GM12878 (cell line): ENCODE results near the gene PACSIN3. TPM values are rescaled to one million over a fixed set of nuclear protein-coding genes. Genes with fewer than 3 reads are reported as not detected.

ENCODE experiments used
- ATAC-seq: fragments of 200-7000 bp; cut with Tn5 transposase; 3 replicates; pipeline ENCODE4 v1.9.1; 2020; ENCODE audit warnings: mild to moderate bottlenecking, moderate library complexity
- BruUV-seq: library from RNA; stranded (reverse); fragments of 400-500 nt; replicated peaks from 2 replicates; lab custom pipeline; 2021; lab: Mats Ljungman, UMichigan
- CTCF ChIA-PET: fragments of 300-600 bp; sonication (Branson Sonifier 250); formaldehyde crosslinking; extraction: SDS; loops from one replicate; lab custom pipeline; 2021; ENCODE audit warnings: inconsistent platforms; lab: Yijun Ruan, JAX
- POLR2A ChIA-PET: fragments of 350-600 bp; formaldehyde crosslinking; extraction: SDS; loops from one replicate; lab custom pipeline; 2021; ENCODE audit warnings: inconsistent platforms; lab: Charles Lee
- RAD21 ChIA-PET: fragments of 300-600 bp; sonication (Branson Sonifier 250); formaldehyde crosslinking; loops from one replicate; lab custom pipeline; 2023; ENCODE audit warnings: antibody characterized with exemption; ENCODE audit not compliant: unreplicated experiment; lab: Charles Lee
- SMC1A ChIA-PET: fragments of 300-600 bp; sonication (Branson Sonifier 250); formaldehyde crosslinking; loops from one replicate; lab custom pipeline; 2023; ENCODE audit not compliant: unreplicated experiment, uncharacterized antibody; lab: Charles Lee
- DNase-seq: peaks from one replicate; pipeline ENCODE4 v3.0.0-alpha.2; 2011; ENCODE audit warnings: low read depth, low spot score
- FAIRE-seq: peaks from 3 replicates; lab custom pipeline; 2011; peaks lifted over from hg19 to GRCh38; lab: Jason Lieb, UNC
- H2AFZ ChIP-seq: 2 replicates; pipeline ENCODE4 v1.6.0; 2011; ENCODE audit warnings: low read depth, low read length, control low read depth; ENCODE audit not compliant: control insufficient read depth
- H3K27ac ChIP-seq: 2 replicates; pipeline ENCODE4 v1.5.1; 2011; ENCODE audit warnings: control low read depth; ENCODE audit not compliant: control insufficient read depth, insufficient read depth
- H3K27me3 ChIP-seq, 2 experiments: replicated peaks in 1 of 2; 2 replicates each; pipeline versions ENCODE4 v1.6.0 to v1.6.1; 2011; ENCODE audit warnings: low read length in 1 of 2; ENCODE audit not compliant: control insufficient read depth in 2 of 2, insufficient read depth in 2 of 2
- H3K36me3 ChIP-seq, 2 experiments: 2 replicates each; pipeline ENCODE4 v1.5.1; 2011; ENCODE audit warnings: low read length in 1 of 2; ENCODE audit not compliant: control insufficient read depth in 2 of 2, insufficient read depth in 2 of 2
- H3K4me1 ChIP-seq: 2 replicates; pipeline ENCODE4 v1.6.1; 2011; ENCODE audit warnings: mild to moderate bottlenecking, low read length, moderate library complexity, mixed read lengths; ENCODE audit not compliant: control insufficient read depth, insufficient read depth
- H3K4me2 ChIP-seq: 2 replicates; pipeline ENCODE4 v1.6.0; 2011; ENCODE audit warnings: control low read depth; ENCODE audit not compliant: control insufficient read depth, insufficient read depth
- H3K4me3 ChIP-seq: fragments of 200-600 bp; sonication (generic); 2 replicates; pipeline ENCODE4 v1.5.1; 2016
- H3K79me2 ChIP-seq: 2 replicates; pipeline ENCODE4 v1.6.0; 2011; ENCODE audit warnings: low read length; ENCODE audit not compliant: control insufficient read depth, insufficient read depth
- H3K9ac ChIP-seq: 2 replicates; pipeline ENCODE4 v1.8.0; 2011; ENCODE audit warnings: low read length, control low read depth, mixed read lengths; ENCODE audit not compliant: control insufficient read depth, insufficient read depth
- H3K9me3 ChIP-seq: replicated peaks from 3 replicates; pipeline ENCODE4 v1.5.1; 2011; ENCODE audit warnings: mild to moderate bottlenecking, low read length; ENCODE audit not compliant: control insufficient read depth, insufficient read depth
- H4K20me1 ChIP-seq: 2 replicates; pipeline ENCODE4 v1.6.0; 2011; ENCODE audit not compliant: control insufficient read depth, insufficient read depth
- BCL11A ChIP-seq: IDR thresholded peaks from 2 replicates; pipeline ENCODE4 v1.6.1; 2011; ENCODE audit warnings: low read depth, low read length
- ESRRA ChIP-seq: IDR thresholded peaks from 2 replicates; pipeline ENCODE4 v1.6.1; 2012; ENCODE audit warnings: mild to moderate bottlenecking, low read length, improper control_type of control experiment
- GABPA ChIP-seq: IDR thresholded peaks from 2 replicates; pipeline ENCODE4 v1.6.1; 2014; ENCODE audit warnings: antibody characterized with exemption, low read depth, mild to moderate bottlenecking, inconsistent platforms
- JUNB ChIP-seq: IDR thresholded peaks from 2 replicates; pipeline ENCODE4 v1.6.1; 2016; ENCODE audit warnings: antibody characterized with exemption, mild to moderate bottlenecking
- JUND ChIP-seq: IDR thresholded peaks from 2 replicates; pipeline ENCODE4 v1.6.1; 2012; ENCODE audit warnings: low read depth, mild to moderate bottlenecking, low read length, improper control_type of control experiment, moderate library complexity
- KDM1A ChIP-seq: fragments of 200-600 bp; sonication (generic); IDR thresholded peaks from 2 replicates; pipeline ENCODE4 v1.6.1; 2016; ENCODE audit warnings: borderline replicate concordance
- NFIC ChIP-seq: IDR thresholded peaks from 2 replicates; pipeline ENCODE4 v1.6.1; 2012; ENCODE audit warnings: low read depth, mild to moderate bottlenecking, inconsistent platforms, low read length, moderate library complexity
- NFYA ChIP-seq: IDR thresholded peaks from 2 replicates; pipeline ENCODE4 v1.6.1; 2011; ENCODE audit warnings: low read depth, mild to moderate bottlenecking, low read length, improper control_type of control experiment, borderline replicate concordance
- NFYB ChIP-seq: IDR thresholded peaks from 2 replicates; pipeline ENCODE4 v1.6.1; 2011; ENCODE audit warnings: low read depth, mild to moderate bottlenecking, low read length, improper control_type of control experiment, moderate library complexity; ENCODE audit not compliant: insufficient read depth
- NR2C1 ChIP-seq: fragments of 450-650 bp; IDR thresholded peaks from 2 replicates; pipeline ENCODE4 v1.6.1; 2017; ENCODE audit warnings: antibody characterized with exemption, mild to moderate bottlenecking, moderate library complexity
- PAX8 ChIP-seq: fragments of 450-650 bp; IDR thresholded peaks from 2 replicates; pipeline ENCODE4 v1.6.1; 2017; ENCODE audit warnings: mild to moderate bottlenecking, moderate library complexity
- POLR2AphosphoS5 ChIP-seq: IDR thresholded peaks from 2 replicates; pipeline ENCODE4 v1.6.1; 2011; ENCODE audit warnings: mild to moderate bottlenecking, low read length, inconsistent platforms
- RAD21 ChIP-seq: IDR thresholded peaks from 2 replicates; pipeline ENCODE4 v1.6.1; 2011; ENCODE audit warnings: mild to moderate bottlenecking, low read depth, low read length, moderate library complexity; ENCODE audit not compliant: insufficient read depth
- YBX1 ChIP-seq: fragments of 450-650 bp; IDR thresholded peaks from 2 replicates; pipeline ENCODE4 v1.6.1; 2016; ENCODE audit warnings: antibody characterized with exemption
- WGBS: methylation state at CpG from one replicate; pipeline ENCODE4 v1.1.6; 2016; ENCODE audit warnings: low lambda C conversion rate; ENCODE audit not compliant: insufficient replicate concordance, insufficient coverage; ENCODE audit errors: missing lambda C conversion rate; 5-methylcytosine and 5-hydroxymethylcytosine counted together
- in situ Hi-C: fragments of 300-500 bp; cut with MboI; formaldehyde crosslinking; loops from 9 replicates; pipeline ENCODE4 v1.14.3; 2018; ENCODE audit warnings: mixed read lengths
- intact Hi-C: fragments of 100-400 bp; cut with micrococcal nuclease; formaldehyde crosslinking; loops from one replicate; pipeline ENCODE4 v1.14.2; 2022; ENCODE audit not compliant: unreplicated experiment
- polyA plus RNA-seq, 11 experiments: library from polyadenylated mRNA; depleted of rRNA in 4 of 11; unstranded in 6 of 11; stranded (reverse) in 5 of 11; fragments of >200 nt; fragmentation: Nextera tagmentation in 4 of 11; fragmentation: Illumina TruSeq in 1 of 11; extraction: Ambion mirVana in 4 of 11; extraction: Trizol in 1 of 11; gene quantifications; 1 replicate in 1 of 11; 2 replicates in 10 of 11; pipeline versions ENCODE4 v1.2.1 to v1.2.3, GENCODE V29; 2011 to 2016; ENCODE audit warnings: inconsistent platforms in 2 of 11, missing spikeins in 2 of 11, low read depth in 1 of 11
- total RNA-seq, 4 experiments: library from RNA; depleted of rRNA in 3 of 4; stranded (reverse); fragments of >200 nt in 3 of 4; fragmentation: Illumina TruSeq in 1 of 4; extraction: Trizol in 1 of 4; gene quantifications; 2 replicates each; pipeline versions ENCODE4 v1.2.1 to v1.2.3, GENCODE V29; 2013 to 2021
- TF ChIP-seq, protein P1 (sequence below): fragments of 450-650 bp; IDR thresholded peaks from 2 replicates; pipeline ENCODE4 v1.6.1; 2017; ENCODE audit warnings: low read depth, mild to moderate bottlenecking, moderate library complexity
- TF ChIP-seq, protein P2 (sequence below): fragments of 450-650 bp; IDR thresholded peaks from 2 replicates; pipeline ENCODE4 v1.6.1; 2017; ENCODE audit warnings: mild to moderate bottlenecking, moderate library complexity
- TF ChIP-seq, protein P3 (sequence below): IDR thresholded peaks from 2 replicates; pipeline ENCODE4 v1.6.1; 2012; ENCODE audit warnings: low read length, inconsistent platforms

Gene PACSIN3
- total and polyA plus RNA-seq, 10 of the 15 experiments (the other 5 are each of a cell fraction or from before 2014, with no cell fraction given) = 0.05 to 0.82 (median 0.22) TPM; not detected in 1

DNA sequence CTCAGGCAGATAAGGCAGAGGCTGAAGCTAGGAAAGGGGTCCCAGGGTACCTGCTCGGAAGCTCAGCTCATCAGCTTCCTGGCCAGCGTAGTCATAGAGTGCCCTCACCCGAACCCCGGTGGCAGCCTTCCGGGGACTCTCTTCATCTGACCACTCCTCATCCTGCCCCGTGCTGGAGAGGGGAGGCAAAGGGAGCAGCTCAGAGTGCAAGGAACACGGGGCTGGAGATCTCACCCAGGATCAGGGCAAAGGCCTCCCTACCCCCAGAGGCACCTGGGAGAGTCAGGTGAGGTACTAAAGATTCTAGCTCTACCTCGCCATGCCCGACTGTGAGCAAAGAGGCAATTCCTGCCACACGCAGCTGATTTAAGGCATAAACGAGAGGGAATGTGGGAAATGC lies 7.9 kb downstream of the PACSIN3 start (continued):
- TF ChIP-seq, protein P1, sequence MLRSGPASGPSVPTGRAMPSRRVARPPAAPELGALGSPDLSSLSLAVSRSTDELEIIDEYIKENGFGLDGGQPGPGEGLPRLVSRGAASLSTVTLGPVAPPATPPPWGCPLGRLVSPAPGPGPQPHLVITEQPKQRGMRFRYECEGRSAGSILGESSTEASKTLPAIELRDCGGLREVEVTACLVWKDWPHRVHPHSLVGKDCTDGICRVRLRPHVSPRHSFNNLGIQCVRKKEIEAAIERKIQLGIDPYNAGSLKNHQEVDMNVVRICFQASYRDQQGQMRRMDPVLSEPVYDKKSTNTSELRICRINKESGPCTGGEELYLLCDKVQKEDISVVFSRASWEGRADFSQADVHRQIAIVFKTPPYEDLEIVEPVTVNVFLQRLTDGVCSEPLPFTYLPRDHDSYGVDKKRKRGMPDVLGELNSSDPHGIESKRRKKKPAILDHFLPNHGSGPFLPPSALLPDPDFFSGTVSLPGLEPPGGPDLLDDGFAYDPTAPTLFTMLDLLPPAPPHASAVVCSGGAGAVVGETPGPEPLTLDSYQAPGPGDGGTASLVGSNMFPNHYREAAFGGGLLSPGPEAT = no peak
- TF ChIP-seq NFYA = no peak
- TF ChIP-seq NR2C1 = no peak
- TF ChIP-seq POLR2AphosphoS5 = no peak
- no peak for TF ChIP-seq RAD21
- TF ChIP-seq JUNB = no peak

DNA sequence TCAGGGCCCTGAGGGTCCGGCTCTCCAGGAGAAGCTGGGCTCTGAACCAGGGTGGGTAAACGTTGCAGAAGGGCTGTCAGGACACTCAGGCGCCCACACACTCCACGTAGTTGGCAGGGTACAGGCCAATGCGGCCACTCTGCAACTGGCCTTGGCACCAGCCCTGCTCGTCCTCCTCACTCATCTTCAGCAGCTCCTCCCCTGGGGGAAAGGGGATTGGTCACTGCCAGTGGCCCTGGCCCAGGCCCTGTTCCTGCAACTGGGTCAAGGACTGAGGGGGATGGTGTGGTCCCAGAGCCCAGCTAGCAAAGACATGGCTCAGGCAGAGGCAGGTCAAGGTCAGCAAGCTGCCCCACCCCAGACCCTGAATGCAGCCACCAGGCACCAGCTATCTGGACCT lies 8.4 kb downstream of the PACSIN3 start:
- peaks cover 32% of the 10 kb centered on the region for H3K79me2 ChIP-seq
- ATAC-seq = no peak

More for the DNA sequence above, 8.4 kb downstream of the PACSIN3 start:
- BruUV-seq = no TSS peak
- Histone ChIP-seq H3K4me1 (peaks cover 14% of the 10 kb centered on the region), H2AFZ (peak overlapping the region; percentile 94), H3K4me2 (peak overlapping the region; percentile 93), H3K27ac (peak overlapping the region; percentile 69), H3K36me3 (peaks cover 3 to 6% of the 10 kb centered on the region in 2 experiments; a peak in 2 of 4 replicates)
- WGBS = 44% methylated on average over 6 of the region's 6 CpGs
- DNase-seq = no peak
- TF ChIP-seq, protein P2, sequence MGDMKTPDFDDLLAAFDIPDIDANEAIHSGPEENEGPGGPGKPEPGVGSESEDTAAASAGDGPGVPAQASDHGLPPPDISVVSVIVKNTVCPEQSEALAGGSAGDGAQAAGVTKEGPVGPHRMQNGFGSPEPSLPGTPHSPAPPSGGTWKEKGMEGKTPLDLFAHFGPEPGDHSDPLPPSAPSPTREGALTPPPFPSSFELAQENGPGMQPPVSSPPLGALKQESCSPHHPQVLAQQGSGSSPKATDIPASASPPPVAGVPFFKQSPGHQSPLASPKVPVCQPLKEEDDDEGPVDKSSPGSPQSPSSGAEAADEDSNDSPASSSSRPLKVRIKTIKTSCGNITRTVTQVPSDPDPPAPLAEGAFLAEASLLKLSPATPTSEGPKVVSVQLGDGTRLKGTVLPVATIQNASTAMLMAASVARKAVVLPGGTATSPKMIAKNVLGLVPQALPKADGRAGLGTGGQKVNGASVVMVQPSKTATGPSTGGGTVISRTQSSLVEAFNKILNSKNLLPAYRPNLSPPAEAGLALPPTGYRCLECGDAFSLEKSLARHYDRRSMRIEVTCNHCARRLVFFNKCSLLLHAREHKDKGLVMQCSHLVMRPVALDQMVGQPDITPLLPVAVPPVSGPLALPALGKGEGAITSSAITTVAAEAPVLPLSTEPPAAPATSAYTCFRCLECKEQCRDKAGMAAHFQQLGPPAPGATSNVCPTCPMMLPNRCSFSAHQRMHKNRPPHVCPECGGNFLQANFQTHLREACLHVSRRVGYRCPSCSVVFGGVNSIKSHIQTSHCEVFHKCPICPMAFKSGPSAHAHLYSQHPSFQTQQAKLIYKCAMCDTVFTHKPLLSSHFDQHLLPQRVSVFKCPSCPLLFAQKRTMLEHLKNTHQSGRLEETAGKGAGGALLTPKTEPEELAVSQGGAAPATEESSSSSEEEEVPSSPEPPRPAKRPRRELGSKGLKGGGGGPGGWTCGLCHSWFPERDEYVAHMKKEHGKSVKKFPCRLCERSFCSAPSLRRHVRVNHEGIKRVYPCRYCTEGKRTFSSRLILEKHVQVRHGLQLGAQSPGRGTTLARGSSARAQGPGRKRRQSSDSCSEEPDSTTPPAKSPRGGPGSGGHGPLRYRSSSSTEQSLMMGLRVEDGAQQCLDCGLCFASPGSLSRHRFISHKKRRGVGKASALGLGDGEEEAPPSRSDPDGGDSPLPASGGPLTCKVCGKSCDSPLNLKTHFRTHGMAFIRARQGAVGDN = no peak
- TF ChIP-seq JUND (no peak), GABPA (no peak), PAX8 (no peak), NFYB (no peak), YBX1 (no peak), NFIC (no peak), ESRRA (no peak), BCL11A (no peak), KDM1A (no peak)
- TF ChIP-seq, protein P3, sequence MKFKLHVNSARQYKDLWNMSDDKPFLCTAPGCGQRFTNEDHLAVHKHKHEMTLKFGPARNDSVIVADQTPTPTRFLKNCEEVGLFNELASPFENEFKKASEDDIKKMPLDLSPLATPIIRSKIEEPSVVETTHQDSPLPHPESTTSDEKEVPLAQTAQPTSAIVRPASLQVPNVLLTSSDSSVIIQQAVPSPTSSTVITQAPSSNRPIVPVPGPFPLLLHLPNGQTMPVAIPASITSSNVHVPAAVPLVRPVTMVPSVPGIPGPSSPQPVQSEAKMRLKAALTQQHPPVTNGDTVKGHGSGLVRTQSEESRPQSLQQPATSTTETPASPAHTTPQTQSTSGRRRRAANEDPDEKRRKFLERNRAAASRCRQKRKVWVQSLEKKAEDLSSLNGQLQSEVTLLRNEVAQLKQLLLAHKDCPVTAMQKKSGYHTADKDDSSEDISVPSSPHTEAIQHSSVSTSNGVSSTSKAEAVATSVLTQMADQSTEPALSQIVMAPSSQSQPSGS = no peak
- TF ChIP-seq, all 136 proteins: peak for 0
- H3K9ac ChIP-seq = peak overlapping the region; percentile 79
- ChIA-PET CTCF (interaction anchor here (0.8 to 6.6 kb wide), 24 partner anchors 10 to 677 kb away, joined by 3 to 88 read pairs (median 5); partner anchors contain the start of genes ACP2, DDB2, MADD and NR1H3), POLR2A (interaction anchor here (0.7 to 1.7 kb wide), 7 partner anchors 10 to 103 kb away, joined by 3 to 6 read pairs (median 3); partner anchors contain the start of gene DDB2), SMC1A (interaction anchor here (0.6 to 5.1 kb wide), 9 partner anchors 37 to 275 kb away, joined by 3 to 35 read pairs (median 4); partner anchors contain the start of genes ACP2, DDB2 and NR1H3), RAD21 (interaction anchor here (0.8 to 3.7 kb wide), 8 partner anchors 36 to 675 kb away, joined by 3 to 29 read pairs (median 3); partner anchors contain the start of gene DDB2)
- H3K4me3 ChIP-seq = peak overlapping the region; percentile 72; the same call in 1 of the 2 replicates
- in situ Hi-C loops = loop anchor here (5.0 kb wide), 1 partner anchor 244 kb away; no protein-coding TSS in a partner anchor
- intact Hi-C loops = loop anchor here (1.0 to 10.0 kb wide), 9 partner anchors 37 to 667 kb away; partner anchors contain the start of genes ACP2, DDB2, NUP160 and PSMC3
- no peaks in the 10 kb centered on the region for H3K9me3 ChIP-seq
- no peak for FAIRE-seq
- no peaks in the 10 kb centered on the region for H4K20me1 ChIP-seq
- H3K27me3 ChIP-seq = no peaks in the 10 kb centered on the region
